HG03565 (cell line): ENCODE data around the gene NSUN5.
A peak's percentile ranks its signal among the peaks of the same experiment; 100 is the strongest.
"Not testable (repeated sequence)": the region's sequence is repeated elsewhere in the genome, so short reads cannot be mapped to it uniquely, and the experiment has no call there.

Experiments
- ATAC-seq: cut with Tn5 transposase; IDR thresholded peaks from one replicate; pipeline ENCODE4 v1.9.1; 2021; ENCODE audit warnings: mild to moderate bottlenecking, moderate library complexity; ENCODE audit not compliant: unreplicated experiment

NSUN5 gene

GRCh38 chr7:73308665-73309214 lies at the start of gene NSUN5:
NSUN5 (minus strand) TSS chr7:73308826; CDS start chr7:73308790, 36 bp downstream.
- peak; percentile 84 for ATAC-seq

GRCh38 chr7:73356159-73356558 lies 47.5 kb upstream of the NSUN5 start:
- no peak for ATAC-seq

GRCh38 chr7:73354821-73355220 lies 46.2 kb upstream of the NSUN5 start:
- ATAC-seq, result no peak

- no peak for ATAC-seq
These were observed 45.6 kb upstream of the NSUN5 start for GRCh38 chr7:73354196-73354595.

- no peak for ATAC-seq
These were observed 44.6 kb upstream of the NSUN5 start for GRCh38 chr7:73353243-73353642.

GRCh38 chr7:73352784-73353183 lies 44.2 kb upstream of the NSUN5 start:
- no peak for ATAC-seq

- no peak for ATAC-seq
These were observed 43.0 kb upstream of the NSUN5 start for GRCh38 chr7:73351447-73352167.

GRCh38 chr7:73350306-73351068 lies 41.9 kb upstream of the NSUN5 start:
- no peak for ATAC-seq

GRCh38 chr7:73349763-73350162 lies 41.1 kb upstream of the NSUN5 start:
- no peak for ATAC-seq

- no peak for ATAC-seq
These were observed 37.3 kb upstream of the NSUN5 start for GRCh38 chr7:73345951-73346350.

GRCh38 chr7:73345538-73345937 lies 36.9 kb upstream of the NSUN5 start:
- ATAC-seq, result no peak

GRCh38 chr7:73343671-73344380 lies 35.2 kb upstream of the NSUN5 start:
- ATAC-seq, result no peak

- ATAC-seq, result no peak
These were observed 34.0 kb upstream of the NSUN5 start for GRCh38 chr7:73342645-73343044.

- no peak for ATAC-seq
These were observed 33.3 kb upstream of the NSUN5 start for GRCh38 chr7:73341877-73342276.

- no peak for ATAC-seq
These were observed 31.9 kb upstream of the NSUN5 start for GRCh38 chr7:73340514-73340913.

GRCh38 chr7:73338321-73338720 lies 29.7 kb upstream of the NSUN5 start:
- ATAC-seq, result no peak

- no peak for ATAC-seq
These were observed 23.8 kb upstream of the NSUN5 start for GRCh38 chr7:73332447-73332846.

GRCh38 chr7:73330772-73331171 lies 22.1 kb upstream of the NSUN5 start:
- no peak for ATAC-seq

- ATAC-seq, result no peak
These were observed 21.4 kb upstream of the NSUN5 start for GRCh38 chr7:73329861-73330581.

GRCh38 chr7:73328696-73329095 lies 20.1 kb upstream of the NSUN5 start:
- no peak for ATAC-seq

- ATAC-seq, result not testable (repeated sequence)
These were observed 19.3 kb upstream of the NSUN5 start, which contains the start of the genes FKBP6 and TRIM50 for GRCh38 chr7:73327922-73328321. FKBP6 (plus strand) TSS chr7:73328161; CDS start chr7:73328429, 268 bp downstream. TRIM50 (minus strand) TSS chr7:73328082; CDS start chr7:73324787, 3,295 bp downstream.
